HG03354 (cell line): ENCODE data around the gene PORCN.
"Not testable (repeated sequence)": the region's sequence is repeated elsewhere in the genome, so short reads cannot be mapped to it uniquely, and the experiment has no call there.

Source experiments
- ATAC-seq: cut with Tn5 transposase; IDR thresholded peaks from one replicate; pipeline ENCODE4 v1.9.1; 2021; ENCODE audit warnings: mild to moderate bottlenecking; ENCODE audit not compliant: unreplicated experiment, poor library complexity, severe bottlenecking

Gene PORCN

GRCh38 chrX:48509245-48509590 is 426 bp downstream of the PORCN start:
- peak; percentile 11 for ATAC-seq

- peak; percentile 7 for ATAC-seq
Measured at GRCh38 chrX:48509619-48510018, 827 bp downstream of the PORCN start.

GRCh38 chrX:48511560-48511959 is 2.8 kb downstream of the PORCN start:
- no peak for ATAC-seq

GRCh38 chrX:48512371-48512935 is 3.7 kb downstream of the PORCN start:
- no peak for ATAC-seq

- no peak for ATAC-seq
Measured at GRCh38 chrX:48513670-48514069, 4.9 kb downstream of the PORCN start.

GRCh38 chrX:48514126-48514806 is 5.5 kb downstream of the PORCN start:
- no peak for ATAC-seq

GRCh38 chrX:48514868-48515460 is 6.2 kb downstream of the PORCN start:
- no peak for ATAC-seq

GRCh38 chrX:48515842-48516241 is 7.0 kb downstream of the PORCN start:
- no peak for ATAC-seq

GRCh38 chrX:48516285-48516684 is 7.5 kb downstream of the PORCN start:
- no peak for ATAC-seq

- no peak for ATAC-seq
Measured at GRCh38 chrX:48516987-48517386, 8.2 kb downstream of the PORCN start.

- ATAC-seq, result not testable (repeated sequence)
Measured at GRCh38 chrX:48519481-48519880, 10.7 kb downstream of the PORCN start.

- ATAC-seq, result no peak
Measured at GRCh38 chrX:48520455-48520854, 11.7 kb downstream of the PORCN start.

- ATAC-seq, result no peak
Measured at GRCh38 chrX:48520976-48521352, 12.2 kb downstream of the PORCN start.

- peak; percentile 96 for ATAC-seq
Measured at GRCh38 chrX:48521353-48522243, 12.8 kb downstream of the PORCN start, which contains the start of gene EBP. EBP (plus strand) TSS chrX:48521808; CDS start chrX:48523772, 1,964 bp downstream.

GRCh38 chrX:48522291-48522690 is 13.5 kb downstream of the PORCN start:
- no peak for ATAC-seq

GRCh38 chrX:48523682-48524081 is 14.9 kb downstream of the PORCN start:
- no peak for ATAC-seq

GRCh38 chrX:48525853-48526252 is 17.1 kb downstream of the PORCN start:
- ATAC-seq, result not testable (repeated sequence)

GRCh38 chrX:48530736-48531135 is 21.9 kb downstream of the PORCN start:
- no peak for ATAC-seq

- ATAC-seq, result no peak
Measured at GRCh38 chrX:48531358-48531959, 22.7 kb downstream of the PORCN start.

- no peak for ATAC-seq
Measured at GRCh38 chrX:48532161-48532560, 23.4 kb downstream of the PORCN start.
